ENCODE results near the gene ELFN1.

DNA sequence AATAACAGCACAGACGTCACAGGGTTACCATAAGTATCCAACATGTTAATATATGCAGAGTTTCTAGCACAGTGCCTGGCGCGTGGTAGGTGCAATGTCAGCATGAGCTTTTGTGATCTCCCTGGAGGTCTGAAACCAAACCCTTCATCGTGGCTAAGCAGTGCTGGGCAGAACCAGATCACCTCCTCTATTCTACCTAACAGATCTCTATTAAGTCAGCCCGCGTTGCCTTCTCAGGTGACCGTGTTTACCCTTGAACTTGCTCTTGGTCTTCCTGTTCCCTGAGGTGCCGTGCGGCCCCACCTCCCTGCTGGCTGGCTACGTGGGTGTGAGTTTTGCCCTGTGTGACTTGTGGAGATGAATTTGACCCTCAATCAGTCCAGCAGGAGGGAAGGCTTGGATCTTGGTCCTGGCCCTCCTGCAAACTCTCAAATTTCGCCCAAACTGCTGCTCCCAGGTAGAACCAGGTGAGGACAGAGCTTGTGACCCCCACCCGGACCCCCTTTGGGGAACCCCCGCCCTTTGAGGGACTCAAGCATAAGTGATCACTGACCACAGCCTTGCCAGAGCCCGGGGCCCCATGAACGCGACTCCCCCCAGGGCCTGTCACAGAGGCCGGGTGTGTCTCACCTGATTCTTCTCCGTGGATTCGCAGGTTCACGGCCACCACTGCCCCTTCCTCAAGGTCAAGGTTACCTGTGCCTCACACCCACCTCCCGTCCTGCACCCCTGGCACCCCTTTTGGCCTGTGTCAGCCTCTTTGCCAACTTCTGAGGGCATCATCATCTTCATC lies 54.2 kb downstream of the ELFN1 start:
- no peak for TF ChIP-seq POLR2A (IDR thresholded peaks at IDR 0.05)
- TF ChIP-seq, protein P1, sequence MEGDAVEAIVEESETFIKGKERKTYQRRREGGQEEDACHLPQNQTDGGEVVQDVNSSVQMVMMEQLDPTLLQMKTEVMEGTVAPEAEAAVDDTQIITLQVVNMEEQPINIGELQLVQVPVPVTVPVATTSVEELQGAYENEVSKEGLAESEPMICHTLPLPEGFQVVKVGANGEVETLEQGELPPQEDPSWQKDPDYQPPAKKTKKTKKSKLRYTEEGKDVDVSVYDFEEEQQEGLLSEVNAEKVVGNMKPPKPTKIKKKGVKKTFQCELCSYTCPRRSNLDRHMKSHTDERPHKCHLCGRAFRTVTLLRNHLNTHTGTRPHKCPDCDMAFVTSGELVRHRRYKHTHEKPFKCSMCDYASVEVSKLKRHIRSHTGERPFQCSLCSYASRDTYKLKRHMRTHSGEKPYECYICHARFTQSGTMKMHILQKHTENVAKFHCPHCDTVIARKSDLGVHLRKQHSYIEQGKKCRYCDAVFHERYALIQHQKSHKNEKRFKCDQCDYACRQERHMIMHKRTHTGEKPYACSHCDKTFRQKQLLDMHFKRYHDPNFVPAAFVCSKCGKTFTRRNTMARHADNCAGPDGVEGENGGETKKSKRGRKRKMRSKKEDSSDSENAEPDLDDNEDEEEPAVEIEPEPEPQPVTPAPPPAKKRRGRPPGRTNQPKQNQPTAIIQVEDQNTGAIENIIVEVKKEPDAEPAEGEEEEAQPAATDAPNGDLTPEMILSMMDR (IDR thresholded peaks at IDR 0.05), result no peak
